Fibroblast of skin of right biceps (primary cell): ENCODE data around the gene HBA2.
A peak's percentile ranks its signal among the peaks of the same experiment; 100 is the strongest.
"Not testable (repeated sequence)": the region's sequence is repeated elsewhere in the genome, so short reads cannot be mapped to it uniquely, and the experiment has no call there.

Experiments
- DNase-seq: peaks from one replicate; pipeline ENCODE4 v3.0.0-alpha.2; 2013

HBA2 gene

GRCh38 chr16:176006-176405 is 3.3 kb downstream of the HBA2 start:
- DNase-seq = not testable (repeated sequence)

GRCh38 chr16:176477-177382 is 4.1 kb downstream of the HBA2 start, which contains the start of gene HBA1:
HBA1 (plus strand) TSS chr16:176680; CDS start chr16:176717, 37 bp downstream.
- not testable (repeated sequence) for DNase-seq

DNA sequence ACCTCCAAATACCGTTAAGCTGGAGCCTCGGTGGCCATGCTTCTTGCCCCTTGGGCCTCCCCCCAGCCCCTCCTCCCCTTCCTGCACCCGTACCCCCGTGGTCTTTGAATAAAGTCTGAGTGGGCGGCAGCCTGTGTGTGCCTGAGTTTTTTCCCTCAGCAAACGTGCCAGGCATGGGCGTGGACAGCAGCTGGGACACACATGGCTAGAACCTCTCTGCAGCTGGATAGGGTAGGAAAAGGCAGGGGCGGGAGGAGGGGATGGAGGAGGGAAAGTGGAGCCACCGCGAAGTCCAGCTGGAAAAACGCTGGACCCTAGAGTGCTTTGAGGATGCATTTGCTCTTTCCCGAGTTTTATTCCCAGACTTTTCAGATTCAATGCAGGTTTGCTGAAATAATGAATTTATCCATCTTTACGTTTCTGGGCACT is 4.7 kb downstream of the HBA2 start:
- DNase-seq = no peak

DNA sequence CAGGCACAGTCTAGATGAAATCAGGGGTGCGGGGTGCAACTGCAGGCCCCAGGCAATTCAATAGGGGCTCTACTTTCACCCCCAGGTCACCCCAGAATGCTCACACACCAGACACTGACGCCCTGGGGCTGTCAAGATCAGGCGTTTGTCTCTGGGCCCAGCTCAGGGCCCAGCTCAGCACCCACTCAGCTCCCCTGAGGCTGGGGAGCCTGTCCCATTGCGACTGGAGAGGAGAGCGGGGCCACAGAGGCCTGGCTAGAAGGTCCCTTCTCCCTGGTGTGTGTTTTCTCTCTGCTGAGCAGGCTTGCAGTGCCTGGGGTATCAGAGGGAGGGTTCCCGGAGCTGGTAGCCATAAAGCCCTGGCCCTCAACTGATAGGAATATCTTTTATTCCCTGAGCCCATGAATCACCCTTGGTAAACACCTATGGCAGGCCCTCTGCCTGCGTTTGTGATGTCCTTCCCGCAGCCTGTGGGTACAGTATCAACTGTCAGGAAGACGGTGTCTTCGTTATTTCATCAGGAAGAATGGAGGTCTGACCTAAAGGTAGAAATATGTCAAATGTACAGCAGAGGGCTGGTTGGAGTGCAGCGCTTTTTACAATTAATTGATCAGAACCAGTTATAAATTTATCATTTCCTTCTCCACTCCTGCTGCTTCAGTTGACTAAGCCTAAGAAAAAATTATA is 5.4 kb downstream of the HBA2 start:
- no peak for DNase-seq

GRCh38 chr16:178668-179015 is 6.0 kb downstream of the HBA2 start:
- DNase-seq = no peak

GRCh38 chr16:179211-180092 is 6.8 kb downstream of the HBA2 start:
- DNase-seq = no peak

DNA sequence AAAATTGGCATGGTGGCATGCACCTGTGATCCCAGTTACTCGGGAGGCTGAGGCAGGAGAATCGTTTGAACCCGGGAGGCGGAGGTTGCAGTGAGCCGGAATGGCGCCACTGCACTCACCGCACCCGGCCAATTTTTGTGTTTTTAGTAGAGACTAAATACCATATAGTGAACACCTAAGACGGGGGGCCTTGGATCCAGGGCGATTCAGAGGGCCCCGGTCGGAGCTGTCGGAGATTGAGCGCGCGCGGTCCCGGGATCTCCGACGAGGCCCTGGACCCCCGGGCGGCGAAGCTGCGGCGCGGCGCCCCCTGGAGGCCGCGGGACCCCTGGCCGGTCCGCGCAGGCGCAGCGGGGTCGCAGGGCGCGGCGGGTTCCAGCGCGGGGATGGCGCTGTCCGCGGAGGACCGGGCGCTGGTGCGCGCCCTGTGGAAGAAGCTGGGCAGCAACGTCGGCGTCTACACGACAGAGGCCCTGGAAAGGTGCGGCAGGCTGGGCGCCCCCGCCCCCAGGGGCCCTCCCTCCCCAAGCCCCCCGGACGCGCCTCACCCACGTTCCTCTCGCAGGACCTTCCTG is 7.5 kb downstream of the HBA2 start, which contains the start of gene HBQ1:
HBQ1 (plus strand) TSS at position 359 of the 575 bp plus-strand sequence; CDS start at position 387, 28 bp downstream.
- DNase-seq = peak; percentile 38

- DNase-seq = peak; percentile 67
These were observed 8.2 kb downstream of the HBA2 start for GRCh38 chr16:180681-181564.

DNA sequence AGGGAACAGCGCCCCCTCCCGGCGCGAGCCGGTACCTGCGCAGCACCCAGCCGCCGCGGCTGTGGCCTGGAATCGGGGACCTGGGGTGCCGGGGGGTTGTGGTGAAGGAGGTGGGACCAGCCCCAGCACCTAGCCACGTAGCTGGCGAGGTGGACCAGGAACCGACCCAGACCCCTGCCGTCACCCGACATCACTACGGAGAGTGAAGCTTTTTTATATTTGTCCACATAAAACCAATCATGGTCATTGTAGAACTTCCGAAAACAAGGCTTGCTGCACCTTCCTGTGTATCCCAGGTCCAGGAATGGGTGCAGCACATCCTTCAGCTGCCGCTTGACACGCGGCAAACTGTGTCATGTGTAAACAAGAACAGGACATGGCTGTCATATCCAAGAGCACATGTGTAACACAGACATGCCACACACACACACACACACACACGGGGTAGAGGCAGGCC is 8.9 kb downstream of the HBA2 start:
- peak; percentile 8 for DNase-seq

DNA sequence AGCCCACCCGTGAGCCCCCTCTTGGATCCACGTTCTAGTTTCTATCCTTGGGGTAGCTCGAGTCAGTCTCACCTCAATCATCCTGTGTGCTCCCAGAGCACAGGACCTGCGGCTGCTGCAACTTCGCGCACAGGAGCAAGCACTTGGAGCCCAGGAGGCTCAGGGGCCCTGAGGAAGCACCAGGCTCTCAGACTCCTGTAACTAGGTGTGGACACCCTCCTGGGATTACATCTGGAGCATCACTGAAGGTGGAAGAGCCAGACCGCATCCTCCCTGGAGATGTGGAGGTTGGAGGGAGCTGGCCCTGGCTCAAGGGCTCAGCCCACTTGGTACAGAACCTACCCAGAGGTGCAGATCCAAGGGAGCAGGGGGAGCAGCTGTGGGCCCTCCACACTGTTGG is 10.3 kb downstream of the HBA2 start:
- DNase-seq = no peak

DNA sequence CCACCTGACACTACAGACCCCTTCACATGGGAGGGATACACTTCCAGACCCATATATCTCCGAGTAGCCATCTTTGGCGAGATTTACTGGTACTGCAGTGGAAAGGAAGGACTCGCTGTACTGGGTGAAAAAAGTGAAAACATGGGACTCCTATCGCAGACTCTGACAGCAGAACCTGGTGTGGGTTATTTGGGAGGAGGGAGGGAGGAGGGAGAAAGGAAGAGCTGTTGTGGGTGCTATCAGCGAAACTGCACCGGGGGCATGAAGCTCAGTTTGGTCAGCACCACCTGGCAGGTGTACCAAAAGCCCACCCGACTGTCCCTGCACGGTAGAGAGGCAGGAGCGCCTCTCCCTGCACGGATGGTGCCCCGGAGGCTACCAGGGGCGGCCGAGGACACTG is 12.5 kb downstream of the HBA2 start:
- DNase-seq = no peak

- no peak for DNase-seq
These were observed 13.0 kb downstream of the HBA2 start for GRCh38 chr16:185691-186090.

DNA sequence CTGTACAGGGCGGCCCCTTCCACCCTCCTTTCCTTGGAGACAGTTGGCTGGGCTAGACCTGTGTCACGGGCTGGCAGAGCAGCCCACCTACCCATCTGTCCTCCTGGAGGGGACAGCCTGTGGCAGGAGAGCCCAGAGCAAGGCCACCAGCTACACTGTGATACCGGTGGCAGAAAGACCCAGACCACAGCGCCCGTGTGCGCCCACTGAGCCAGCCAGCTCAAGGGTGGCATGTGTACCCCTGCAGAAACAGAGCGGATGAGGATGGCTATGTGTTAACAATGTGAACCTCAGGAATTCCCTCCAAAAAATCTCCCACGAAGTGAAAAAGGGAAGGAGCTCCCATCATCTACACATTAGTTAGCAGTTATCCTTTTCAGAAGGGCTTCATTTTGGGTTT is 14.7 kb downstream of the HBA2 start:
- no peak for DNase-seq

- no peak for DNase-seq
These were observed 16.0 kb downstream of the HBA2 start for GRCh38 chr16:188674-189073.

GRCh38 chr16:189604-190186 is 17.0 kb downstream of the HBA2 start:
- no peak for DNase-seq

GRCh38 chr16:191831-192230 is 19.2 kb downstream of the HBA2 start:
- no peak for DNase-seq

- no peak for DNase-seq
These were observed 20.0 kb downstream of the HBA2 start for GRCh38 chr16:192686-193085.

DNA sequence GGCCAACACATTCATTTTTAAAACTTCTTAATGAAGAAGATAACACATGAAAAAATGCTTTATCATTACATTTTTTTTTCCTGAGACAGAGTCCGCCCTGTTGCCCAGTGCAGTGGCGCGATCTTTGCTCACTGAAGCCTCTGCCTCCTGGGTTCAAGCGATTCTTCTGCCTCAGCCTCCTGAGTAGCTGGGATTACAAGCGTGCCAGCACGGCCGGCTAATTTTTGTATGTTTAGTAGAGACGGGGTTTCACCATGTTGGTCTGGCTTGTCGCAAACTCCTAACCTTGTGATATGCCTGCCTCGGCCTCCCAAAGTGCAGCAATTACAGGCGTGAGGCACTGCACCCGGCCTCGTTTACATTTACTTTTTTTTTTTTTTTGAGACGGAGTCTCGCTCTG is 20.8 kb downstream of the HBA2 start:
- DNase-seq = no peak

GRCh38 chr16:194516-194915 is 21.8 kb downstream of the HBA2 start:
- DNase-seq = no peak

- DNase-seq = peak; percentile 74
These were observed 27.7 kb downstream of the HBA2 start for GRCh38 chr16:200388-200787.

DNA sequence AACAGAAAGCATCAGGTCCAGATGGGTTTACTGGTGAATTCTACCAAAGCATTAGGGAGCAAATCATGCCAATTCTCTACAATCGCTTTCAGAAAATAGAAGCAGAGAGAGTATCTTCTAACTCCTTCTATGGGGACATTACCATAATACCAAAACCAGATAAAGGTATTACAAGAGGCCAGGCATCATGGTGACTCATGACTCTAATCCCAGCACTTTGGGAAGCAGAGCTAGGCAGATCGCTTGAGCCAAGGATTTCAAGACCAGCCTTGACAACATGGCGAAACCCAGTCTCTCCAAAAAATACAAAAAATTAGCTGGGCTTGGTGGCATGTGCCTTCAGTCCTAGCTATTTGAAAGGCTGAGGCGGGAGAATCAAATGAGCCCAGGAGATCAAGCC is 30.6 kb downstream of the HBA2 start:
- DNase-seq = no peak
